KBM-7 (cell line): ENCODE results near the gene GRM7.
A peak's percentile ranks its signal among the peaks of the same experiment; 100 is the strongest.

Experiments
- DNase-seq: peaks from one replicate; pipeline ENCODE4 v3.0.0-alpha.2; 2015
- in situ Hi-C: fragments of 300-500 bp; cut with MboI; formaldehyde crosslinking; loops from 2 replicates; pipeline ENCODE4 v1.14.3; 2020; ENCODE audit warnings: low sequenced_read_pairs, low pct_unique_long_range_greater_than_20kb, mixed read lengths

The GRM7 gene

GRCh38 chr3:7588236-7588635 is 727.3 kb downstream of the GRM7 start:
- no peak for DNase-seq
- in situ Hi-C loops, result no loop called here

GRCh38 chr3:7589526-7589925 is 728.6 kb downstream of the GRM7 start:
- no peak for DNase-seq

GRCh38 chr3:7602297-7602696 is 741.4 kb downstream of the GRM7 start:
- DNase-seq, result no peak
- in situ Hi-C loops, result no loop called here

More at GRCh38 chr3:7589526-7589925, 728.6 kb downstream of the GRM7 start:
- in situ Hi-C loops, result no loop called here

- in situ Hi-C loops, result no loop called here
- no peak for DNase-seq
Observed at GRCh38 chr3:7607083-7607482, 746.2 kb downstream of the GRM7 start.

- DNase-seq, result peak; percentile 40
- in situ Hi-C loops, result no loop called here
Observed at GRCh38 chr3:7607676-7608075, 746.8 kb downstream of the GRM7 start.

- in situ Hi-C loops, result no loop called here
- no peak for DNase-seq
Observed at GRCh38 chr3:7610634-7611033, 749.7 kb downstream of the GRM7 start.

- no peak for DNase-seq
- in situ Hi-C loops, result no loop called here
Observed at GRCh38 chr3:7615043-7615442, 754.1 kb downstream of the GRM7 start.

GRCh38 chr3:7618606-7619005 is 757.7 kb downstream of the GRM7 start:
- in situ Hi-C loops, result no loop called here
- no peak for DNase-seq

GRCh38 chr3:7620401-7620800 is 759.5 kb downstream of the GRM7 start:
- no peak for DNase-seq
- in situ Hi-C loops, result no loop called here

GRCh38 chr3:7621046-7621630 is 760.2 kb downstream of the GRM7 start:
- in situ Hi-C loops, result no loop called here
- DNase-seq, result no peak

- in situ Hi-C loops, result no loop called here
- no peak for DNase-seq
Observed at GRCh38 chr3:7621651-7622050, 760.7 kb downstream of the GRM7 start.

GRCh38 chr3:7625021-7625420 is 764.1 kb downstream of the GRM7 start:
- in situ Hi-C loops, result no loop called here
- DNase-seq, result no peak

- no peak for DNase-seq
Observed at GRCh38 chr3:7630351-7630911, 769.5 kb downstream of the GRM7 start.

GRCh38 chr3:7630925-7631324 is 770.0 kb downstream of the GRM7 start:
- in situ Hi-C loops, result no loop called here
- peak; percentile 25 for DNase-seq

More at GRCh38 chr3:7630351-7630911, 769.5 kb downstream of the GRM7 start:
- in situ Hi-C loops, result no loop called here

- in situ Hi-C loops, result no loop called here
- no peak for DNase-seq
Observed at GRCh38 chr3:7632305-7632704, 771.4 kb downstream of the GRM7 start.

GRCh38 chr3:7637694-7638093 is 776.8 kb downstream of the GRM7 start:
- in situ Hi-C loops, result no loop called here
- DNase-seq, result no peak

GRCh38 chr3:7638103-7638502 is 777.2 kb downstream of the GRM7 start:
- in situ Hi-C loops, result no loop called here
- no peak for DNase-seq

- DNase-seq, result no peak
- in situ Hi-C loops, result no loop called here
Observed at GRCh38 chr3:7640787-7641186, 779.9 kb downstream of the GRM7 start.

GRCh38 chr3:7646851-7647250 is 785.9 kb downstream of the GRM7 start:
- in situ Hi-C loops, result no loop called here

GRCh38 chr3:7650466-7650865 is 789.6 kb downstream of the GRM7 start:
- DNase-seq, result no peak
- in situ Hi-C loops, result no loop called here

More at GRCh38 chr3:7646851-7647250, 785.9 kb downstream of the GRM7 start:
- DNase-seq, result no peak

GRCh38 chr3:7651274-7651673 is 790.4 kb downstream of the GRM7 start:
- DNase-seq, result no peak
- in situ Hi-C loops, result no loop called here
